DND-41 (cell line): ENCODE data around the gene BTN1A1.

Experiments
- ATAC-seq: fragments of 200-7000 bp; cut with Tn5 transposase; 3 replicates; pipeline ENCODE4 v1.9.1; 2021; ENCODE audit warnings: low read depth; ENCODE audit not compliant: insufficient read depth
- DNase-seq: peaks from one replicate; pipeline ENCODE4 v3.0.0-alpha.2; 2020
- H2AFZ ChIP-seq: 2 replicates; pipeline ENCODE4 v1.6.0; 2012; ENCODE audit warnings: low read depth, low read length
- H3K27ac ChIP-seq: 2 replicates; pipeline ENCODE4 v1.5.1; 2012; ENCODE audit warnings: low read length, inconsistent platforms
- H3K27me3 ChIP-seq: fragments of 200-600 bp; sonication (generic); 2 replicates; pipeline ENCODE4 v1.6.0; 2012; ENCODE audit warnings: low read length, mild to moderate bottlenecking, inconsistent platforms; ENCODE audit not compliant: insufficient read depth, poor library complexity
- H3K36me3 ChIP-seq: 2 replicates; pipeline ENCODE4 v1.5.1; 2012; ENCODE audit warnings: low read length, inconsistent platforms; ENCODE audit not compliant: insufficient read depth
- H3K4me1 ChIP-seq: 2 replicates; pipeline ENCODE4 v1.5.1; 2012; ENCODE audit warnings: mild to moderate bottlenecking, low read length; ENCODE audit not compliant: insufficient read depth
- H3K4me2 ChIP-seq: 2 replicates; pipeline ENCODE4 v1.6.0; 2012; ENCODE audit warnings: mild to moderate bottlenecking, moderate library complexity, low read length, inconsistent platforms; ENCODE audit not compliant: insufficient read depth
- H3K4me3 ChIP-seq, 2 experiments: fragments of 200-600 bp in 1 of 2; shearing (Covaris generic) in 1 of 2; 2 replicates each; pipeline ENCODE4 v1.5.1; 2012 to 2016; ENCODE audit warnings: inconsistent platforms in 2 of 2, low read length in 2 of 2, mild to moderate bottlenecking in 2 of 2, low read depth in 1 of 2, moderate library complexity in 1 of 2
- H3K79me2 ChIP-seq: 2 replicates; pipeline ENCODE4 v1.6.0; 2012; ENCODE audit warnings: low read length, inconsistent platforms; ENCODE audit not compliant: insufficient read depth
- H3K9ac ChIP-seq: 2 replicates; pipeline ENCODE4 v1.6.0; 2012; ENCODE audit warnings: low read depth, mild to moderate bottlenecking, inconsistent platforms, low read length, moderate library complexity
- H3K9me3 ChIP-seq: 2 replicates; pipeline ENCODE4 v1.5.1; 2012; ENCODE audit warnings: low read length, moderate library complexity, mild to moderate bottlenecking, inconsistent platforms; ENCODE audit not compliant: insufficient read depth, severe bottlenecking
- H4K20me1 ChIP-seq: 2 replicates; pipeline ENCODE4 v1.6.0; 2012; ENCODE audit warnings: low read length; ENCODE audit not compliant: insufficient read depth
- CTCF ChIP-seq: IDR thresholded peaks from 2 replicates; pipeline ENCODE4 v1.5.1; 2012; ENCODE audit warnings: borderline replicate concordance, low read length, moderate library complexity, mild to moderate bottlenecking; ENCODE audit not compliant: poor library complexity, severe bottlenecking; ENCODE audit errors: extremely low read depth
- EZH2 ChIP-seq: IDR thresholded peaks from 3 replicates; pipeline ENCODE4 v1.6.1; 2012; ENCODE audit warnings: borderline replicate concordance, low read depth, mild to moderate bottlenecking, moderate library complexity, low read length, inconsistent platforms; ENCODE audit not compliant: severe bottlenecking

BTN1A1 gene

GRCh38 chr6:26497610-26498009 lies 2.5 kb upstream of the BTN1A1 start:
- Histone ChIP-seq H3K27ac (no peak overlapping the region), H4K20me1 (no peaks in the 10 kb centered on the region), H3K4me2 (no peak overlapping the region), H2AFZ (no peak overlapping the region), H3K9ac (no peak overlapping the region), H3K27me3 (no peaks in the 10 kb centered on the region), H3K9me3 (no peaks in the 10 kb centered on the region), H3K79me2 (no peaks in the 10 kb centered on the region), H3K4me1 (no peaks in the 10 kb centered on the region), H3K36me3 (no peaks in the 10 kb centered on the region), H3K4me3 (no peak overlapping the region)
- ATAC-seq = no peak
- no peak for DNase-seq
- TF ChIP-seq EZH2 = no peak
- TF ChIP-seq CTCF = no peak

GRCh38 chr6:26501482-26501986 lies 1.4 kb downstream of the BTN1A1 start:
- Histone ChIP-seq H3K4me3 (no peak overlapping the region), H3K36me3 (no peaks in the 10 kb centered on the region), H3K9ac (no peak overlapping the region), H4K20me1 (no peaks in the 10 kb centered on the region), H3K9me3 (no peaks in the 10 kb centered on the region), H3K27ac (no peak overlapping the region), H3K4me2 (no peak overlapping the region), H2AFZ (no peak overlapping the region), H3K27me3 (no peaks in the 10 kb centered on the region), H3K79me2 (no peaks in the 10 kb centered on the region), H3K4me1 (no peaks in the 10 kb centered on the region)
- no peak for DNase-seq
- ATAC-seq = no peak
- TF ChIP-seq CTCF (no peak), EZH2 (no peak)

GRCh38 chr6:26502165-26502564 lies 2.1 kb downstream of the BTN1A1 start:
- no peak overlapping the region for H2AFZ ChIP-seq
- no peaks in the 10 kb centered on the region for H3K4me1 ChIP-seq
- DNase-seq = no peak
- H4K20me1 ChIP-seq = no peaks in the 10 kb centered on the region
- H3K79me2 ChIP-seq = no peaks in the 10 kb centered on the region
- H3K27ac ChIP-seq = no peak overlapping the region
- no peak overlapping the region for H3K4me3 ChIP-seq
- no peak for ATAC-seq
- no peak for TF ChIP-seq EZH2
- no peak for TF ChIP-seq CTCF
- H3K4me2 ChIP-seq = no peak overlapping the region
- H3K9ac ChIP-seq = no peak overlapping the region
- H3K36me3 ChIP-seq = no peaks in the 10 kb centered on the region
- no peaks in the 10 kb centered on the region for H3K9me3 ChIP-seq
- H3K27me3 ChIP-seq = no peaks in the 10 kb centered on the region

GRCh38 chr6:26502626-26503025 lies 2.5 kb downstream of the BTN1A1 start:
- TF ChIP-seq CTCF (no peak), EZH2 (no peak)
- H3K9ac ChIP-seq = no peak overlapping the region
- ATAC-seq (no peak), DNase-seq (no peak)
- no peaks in the 10 kb centered on the region for H3K36me3 ChIP-seq
- H3K4me1 ChIP-seq = no peaks in the 10 kb centered on the region
- no peaks in the 10 kb centered on the region for H3K79me2 ChIP-seq
- no peaks in the 10 kb centered on the region for H3K9me3 ChIP-seq
- H3K4me2 ChIP-seq = no peak overlapping the region
- no peak overlapping the region for H2AFZ ChIP-seq
- H3K27me3 ChIP-seq = no peaks in the 10 kb centered on the region
- no peak overlapping the region for H3K4me3 ChIP-seq
- H3K27ac ChIP-seq = no peak overlapping the region
- no peaks in the 10 kb centered on the region for H4K20me1 ChIP-seq
